Peyer's patch (tissue), 4 donors: Measurements from ENCODE around the gene PAPOLG.
"Not testable (repeated sequence)": the region's sequence is repeated elsewhere in the genome, so short reads cannot be mapped to it uniquely, and the experiment has no call there.

Experiments used
- CTCF ChIP-seq, 6 experiments: fragments of 450-650 bp in 4 of 6; fragments of 200-600 bp in 2 of 6; sonication (generic) in 1 of 6; IDR thresholded peaks; one replicate each; pipeline ENCODE4 v1.5.1; 2017 to 2019; ENCODE audit warnings: antibody characterized with exemption in 6 of 6, mild to moderate bottlenecking in 3 of 6, moderate library complexity in 1 of 6
- POLR2A ChIP-seq, 2 donors: fragments of 450-650 bp; IDR thresholded peaks; one replicate each; pipeline ENCODE4 v1.5.1; 2017; ENCODE audit warnings: antibody characterized with exemption in 2 of 2, mild to moderate bottlenecking in 2 of 2, moderate library complexity in 2 of 2

DNA sequence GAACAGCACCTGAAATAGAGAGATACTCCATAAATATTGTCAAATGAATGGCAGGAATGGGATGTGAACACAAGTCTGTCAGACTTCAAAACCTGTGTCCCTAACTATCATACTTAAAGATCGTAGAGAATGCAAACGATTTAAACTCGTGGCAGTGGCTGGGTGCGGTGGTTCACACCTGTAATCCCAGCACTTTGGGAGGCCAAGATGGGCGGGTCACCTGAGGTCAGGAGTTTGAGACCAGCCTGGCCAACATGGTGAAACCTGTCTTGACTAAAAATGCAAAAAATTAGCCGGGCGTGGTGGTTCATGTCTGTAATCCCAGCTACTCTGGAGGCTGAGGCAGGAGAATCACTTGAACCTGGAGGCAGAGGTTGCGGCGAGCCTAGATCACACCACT, 61.1 kb downstream of the PAPOLG start:
- not testable (repeated sequence) for TF ChIP-seq POLR2A, CTCF (IDR thresholded peaks at IDR 0.05)
